HL-60/S4 (cell line): ENCODE data around the gene DNAJC10.
"Not testable (repeated sequence)": the region's sequence is repeated elsewhere in the genome, so short reads cannot be mapped to it uniquely, and the experiment has no call there.

ENCODE experiments used
- in situ Hi-C: fragments of 300-500 bp; cut with MboI; formaldehyde crosslinking; loops from 2 replicates; pipeline ENCODE4 v1.14.3; 2022; ENCODE audit warnings: low sequenced_read_pairs

DNAJC10 gene

GRCh38 chr2:182724656-182725055 lies 8.6 kb downstream of the DNAJC10 start:
- in situ Hi-C loops: no loop called here

GRCh38 chr2:182726473-182726872 lies 10.4 kb downstream of the DNAJC10 start:
- in situ Hi-C loops: no loop called here

- in situ Hi-C loops: no loop called here
Measured at GRCh38 chr2:182728014-182728413, 12.0 kb downstream of the DNAJC10 start.

GRCh38 chr2:182729710-182730339 lies 13.8 kb downstream of the DNAJC10 start:
- in situ Hi-C loops: no loop called here

- in situ Hi-C loops: no loop called here
Measured at GRCh38 chr2:182730486-182730885, 14.4 kb downstream of the DNAJC10 start.

GRCh38 chr2:182732736-182733135 lies 16.7 kb downstream of the DNAJC10 start:
- in situ Hi-C loops: no loop called here

- in situ Hi-C loops: no loop called here
Measured at GRCh38 chr2:182733572-182733971, 17.5 kb downstream of the DNAJC10 start.

GRCh38 chr2:182736856-182737255 lies 20.8 kb downstream of the DNAJC10 start:
- in situ Hi-C loops: not testable (repeated sequence)

GRCh38 chr2:182740701-182741100 lies 24.6 kb downstream of the DNAJC10 start:
- in situ Hi-C loops: no loop called here

GRCh38 chr2:182741620-182742019 lies 25.6 kb downstream of the DNAJC10 start:
- in situ Hi-C loops: no loop called here

- in situ Hi-C loops: no loop called here
Measured at GRCh38 chr2:182744490-182744889, 28.4 kb downstream of the DNAJC10 start.

- in situ Hi-C loops: no loop called here
Measured at GRCh38 chr2:182745061-182745460, 29.0 kb downstream of the DNAJC10 start.

GRCh38 chr2:182745894-182746293 lies 29.8 kb downstream of the DNAJC10 start:
- in situ Hi-C loops: not testable (repeated sequence)

- in situ Hi-C loops: no loop called here
Measured at GRCh38 chr2:182754231-182754630, 38.2 kb downstream of the DNAJC10 start.

- in situ Hi-C loops: no loop called here
Measured at GRCh38 chr2:182758379-182758778, 42.3 kb downstream of the DNAJC10 start.

- in situ Hi-C loops: no loop called here
Measured at GRCh38 chr2:182761903-182762302, 45.8 kb downstream of the DNAJC10 start.

GRCh38 chr2:182763311-182763912 lies 47.4 kb downstream of the DNAJC10 start:
- in situ Hi-C loops: no loop called here

- in situ Hi-C loops: no loop called here
Measured at GRCh38 chr2:182766626-182767025, 50.6 kb downstream of the DNAJC10 start.

- in situ Hi-C loops: no loop called here
Measured at GRCh38 chr2:182767578-182767977, 51.5 kb downstream of the DNAJC10 start.

- in situ Hi-C loops: not testable (repeated sequence)
Measured at GRCh38 chr2:182768950-182769349, 52.9 kb downstream of the DNAJC10 start.

GRCh38 chr2:182779323-182779722 lies 63.3 kb downstream of the DNAJC10 start:
- in situ Hi-C loops: no loop called here

GRCh38 chr2:182781099-182781498 lies 65.0 kb downstream of the DNAJC10 start:
- in situ Hi-C loops: not testable (repeated sequence)

- in situ Hi-C loops: not testable (repeated sequence)
Measured at GRCh38 chr2:182782686-182783085, 66.6 kb downstream of the DNAJC10 start.
